Common myeloid progenitor, CD34-positive (primary cell): ENCODE data around the gene CUEDC1.

ENCODE experiments used
- CTCF ChIA-PET: fragments of 350-600 bp; sonication (Branson Sonifier 250); formaldehyde crosslinking; loops from one replicate; lab custom pipeline; 2021; ENCODE audit warnings: antibody characterized with exemption; lab: Charles Lee
- POLR2A ChIA-PET: fragments of 350-600 bp; sonication (Branson Sonifier 250); formaldehyde crosslinking; loops from one replicate; lab custom pipeline; 2021; ENCODE audit warnings: antibody characterized with exemption; lab: Charles Lee
- DNase-seq, 3 donors: peaks; one replicate each; pipeline versions ENCODE4 v3.0.0 to v3.0.0-alpha.2; 2013
- H3K27ac ChIP-seq, 2 experiments: 1 replicate in 1 of 2; 2 replicates in 1 of 2; pipeline ENCODE4 v1.7.0; 2013; ENCODE audit warnings: inconsistent platforms in 2 of 2, low read length in 2 of 2, mild to moderate bottlenecking in 2 of 2, low read depth in 1 of 2, moderate library complexity in 1 of 2; ENCODE audit not compliant: severe bottlenecking in 2 of 2, insufficient read depth in 1 of 2, poor library complexity in 1 of 2
- H3K27me3 ChIP-seq, 5 experiments: replicated peaks in 2 of 5; 1 replicate in 3 of 5; 2 replicates in 2 of 5; pipeline versions ENCODE4 v1.6.1 to v1.7.0; 2013; ENCODE audit warnings: low read length in 4 of 5, mild to moderate bottlenecking in 2 of 5, moderate library complexity in 2 of 5, inconsistent platforms in 1 of 5; ENCODE audit not compliant: insufficient read depth in 5 of 5, control insufficient read depth in 4 of 5
- H3K36me3 ChIP-seq, 4 experiments: 1 replicate in 2 of 4; 2 replicates in 2 of 4; pipeline versions ENCODE4 v1.6.1 to v1.7.0; 2013; ENCODE audit warnings: low read length in 3 of 4, control low read depth in 1 of 4, mild to moderate bottlenecking in 1 of 4; ENCODE audit not compliant: control insufficient read depth in 4 of 4, insufficient read depth in 4 of 4
- H3K4me1 ChIP-seq, 4 experiments: 1 replicate in 3 of 4; 2 replicates in 1 of 4; pipeline versions ENCODE4 v1.6.1 to v1.7.1; 2013; ENCODE audit warnings: low read length in 3 of 4, mild to moderate bottlenecking in 3 of 4, control low read depth in 1 of 4, inconsistent platforms in 1 of 4, moderate library complexity in 1 of 4; ENCODE audit not compliant: control insufficient read depth in 4 of 4, insufficient read depth in 4 of 4; ENCODE audit errors: control extremely low read depth in 1 of 4
- H3K4me3 ChIP-seq, 7 experiments: 1 replicate in 4 of 7; 2 replicates in 3 of 7; pipeline versions ENCODE4 v1.5.1 to v1.7.0; 2013; ENCODE audit warnings: mild to moderate bottlenecking in 7 of 7, low read length in 6 of 7, moderate library complexity in 6 of 7, inconsistent platforms in 2 of 7, low read depth in 2 of 7, control low read depth in 1 of 7; ENCODE audit not compliant: insufficient read depth in 4 of 7, control insufficient read depth in 1 of 7; ENCODE audit errors: extremely low read depth in 1 of 7
- H3K9me3 ChIP-seq, 5 experiments: 1 replicate in 4 of 5; 2 replicates in 1 of 5; pipeline versions ENCODE4 v1.6.1 to v1.7.1; 2013; ENCODE audit warnings: low read length in 4 of 5, mild to moderate bottlenecking in 2 of 5, inconsistent platforms in 1 of 5, low read depth in 1 of 5, moderate library complexity in 1 of 5; ENCODE audit not compliant: control insufficient read depth in 4 of 5, insufficient read depth in 2 of 5; ENCODE audit errors: control extremely low read depth in 1 of 5
- WGBS: methylation state at CpG from one replicate; pipeline ENCODE4 v1.1.5; 2013; ENCODE audit not compliant: insufficient coverage; 5-methylcytosine and 5-hydroxymethylcytosine counted together

The CUEDC1 gene

DNA sequence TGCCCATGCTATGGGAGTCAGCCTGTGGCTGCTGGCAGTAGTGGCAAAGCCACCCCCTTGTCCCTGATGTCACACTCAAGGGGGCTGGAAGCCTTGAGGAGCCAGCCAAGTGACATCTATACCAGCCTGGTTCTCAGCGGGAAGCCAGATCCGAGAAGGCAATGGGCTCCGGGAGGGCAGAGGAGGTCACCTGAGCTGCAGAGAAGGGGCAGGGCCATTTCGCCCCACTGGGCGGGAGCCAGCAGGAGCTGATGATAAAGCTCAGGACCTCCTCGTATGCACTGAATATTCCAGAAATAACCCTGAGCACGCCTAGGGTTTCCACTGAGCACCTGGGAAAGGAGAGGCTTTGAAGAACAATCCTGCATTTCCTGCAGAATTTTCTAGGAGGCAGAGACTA is 124.3 kb downstream of the CUEDC1 start:
- WGBS = 95% methylated on average over 7 of the region's 7 CpGs
- Histone ChIP-seq H3K4me3 (no peak overlapping the region), H3K4me1 (peaks cover 5 to 14% (median 10%) of the 10 kb centered on the region in 4 experiments), H3K27ac (no peak overlapping the region), H3K9me3 (no peaks in the 10 kb centered on the region), H3K36me3 (no peaks in the 10 kb centered on the region), H3K27me3 (no peaks in the 10 kb centered on the region)
- ChIA-PET POLR2A (no interaction called here), CTCF (interaction anchor here (3.6 kb wide), 1 partner anchor 702 kb away, joined by 17 read pairs; no protein-coding TSS in a partner anchor)
- DNase-seq = no peak

DNA sequence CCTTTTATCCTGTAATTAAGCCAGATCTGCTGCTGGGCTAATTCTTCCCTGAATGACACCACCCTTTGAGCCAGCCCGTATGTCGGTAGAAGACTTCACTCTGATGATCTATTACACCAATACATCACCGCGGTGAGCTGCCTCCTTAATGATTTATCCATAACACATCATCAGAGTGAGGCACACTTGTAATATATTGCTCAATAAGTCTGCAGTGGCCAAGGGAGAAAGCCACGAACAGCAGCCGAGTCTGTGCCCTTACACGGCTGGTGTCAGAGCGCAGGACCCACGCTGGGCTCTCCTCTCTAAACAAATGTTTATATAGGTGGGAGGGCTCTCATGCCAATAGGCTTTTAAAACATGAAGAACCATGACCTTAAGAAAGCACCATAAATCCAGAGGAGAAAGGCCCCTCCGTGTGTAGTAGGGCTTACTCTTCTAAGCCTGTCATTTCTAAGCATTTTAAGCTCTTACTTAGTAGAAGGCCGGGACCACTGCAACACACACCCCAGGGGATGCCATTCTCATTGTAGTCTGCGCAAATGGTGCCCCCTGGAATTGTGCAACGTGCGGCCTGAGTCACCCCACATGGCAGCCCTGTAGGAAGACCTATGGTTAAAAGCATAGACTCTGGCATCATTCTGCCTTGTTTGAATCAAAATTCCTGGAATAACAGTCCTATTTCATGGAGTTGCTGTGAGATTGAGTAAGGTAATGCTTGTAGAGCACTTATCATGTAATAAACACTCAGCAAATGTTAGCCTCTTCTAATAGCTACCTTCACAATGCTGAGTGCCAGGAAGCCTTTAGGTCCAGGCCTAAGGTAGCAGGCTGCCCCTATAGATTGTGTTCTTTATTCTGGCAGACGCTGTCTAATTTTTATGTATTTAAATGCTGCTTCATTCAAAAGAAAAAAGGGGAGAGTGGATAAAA is 131.5 kb downstream of the CUEDC1 start:
- no peaks in the 10 kb centered on the region for H3K36me3 ChIP-seq
- DNase-seq = no peak
- H3K27ac ChIP-seq = no peak overlapping the region
- H3K4me3 ChIP-seq = no peak overlapping the region
- no peaks in the 10 kb centered on the region for H3K4me1 ChIP-seq
- H3K27me3 ChIP-seq = peaks cover 0 to 3% (median 0%) of the 10 kb centered on the region in 5 experiments
- ChIA-PET CTCF (interaction anchor here (2.3 kb wide), 1 partner anchor 10 kb away, joined by 10 read pairs; no protein-coding TSS in a partner anchor), POLR2A (no interaction called here)
- 89% methylated on average over 14 of the region's 15 CpGs for WGBS
- H3K9me3 ChIP-seq = no peaks in the 10 kb centered on the region

DNA sequence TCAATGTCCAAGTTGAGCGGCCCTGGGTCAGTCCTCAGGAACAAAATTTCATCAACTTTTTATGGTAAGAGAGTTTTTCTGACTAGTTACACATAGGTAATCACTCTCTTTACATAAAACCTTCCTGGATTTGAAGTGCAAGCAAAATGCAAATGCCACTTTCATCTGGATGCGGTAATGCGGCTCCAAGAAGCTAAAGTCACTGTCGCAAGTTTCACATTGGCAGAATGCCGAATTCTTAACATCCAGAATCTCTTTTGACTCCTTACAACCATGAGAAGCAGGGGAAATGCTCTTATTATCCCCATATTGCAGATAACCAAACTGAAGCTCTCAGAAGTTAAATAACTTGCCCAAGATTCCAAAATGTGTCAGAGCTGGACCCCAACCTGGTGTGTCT is 135.3 kb downstream of the CUEDC1 start:
- H3K27me3 ChIP-seq = peaks cover 0 to 4% (median 2%) of the 10 kb centered on the region in 5 experiments
- no peaks in the 10 kb centered on the region for H3K9me3 ChIP-seq
- H3K36me3 ChIP-seq = no peaks in the 10 kb centered on the region
- no peak for DNase-seq
- no peaks in the 10 kb centered on the region for H3K4me1 ChIP-seq
- no peak overlapping the region for H3K4me3 ChIP-seq
- CTCF ChIA-PET = interaction anchor here (1.5 to 8.9 kb wide), 2 partner anchors 8 to 14 kb away, joined by 5 to 49 read pairs; no protein-coding TSS in a partner anchor
- no peak overlapping the region for H3K27ac ChIP-seq
- POLR2A ChIA-PET = no interaction called here
- 97% methylated on average over 4 of the region's 5 CpGs for WGBS

DNA sequence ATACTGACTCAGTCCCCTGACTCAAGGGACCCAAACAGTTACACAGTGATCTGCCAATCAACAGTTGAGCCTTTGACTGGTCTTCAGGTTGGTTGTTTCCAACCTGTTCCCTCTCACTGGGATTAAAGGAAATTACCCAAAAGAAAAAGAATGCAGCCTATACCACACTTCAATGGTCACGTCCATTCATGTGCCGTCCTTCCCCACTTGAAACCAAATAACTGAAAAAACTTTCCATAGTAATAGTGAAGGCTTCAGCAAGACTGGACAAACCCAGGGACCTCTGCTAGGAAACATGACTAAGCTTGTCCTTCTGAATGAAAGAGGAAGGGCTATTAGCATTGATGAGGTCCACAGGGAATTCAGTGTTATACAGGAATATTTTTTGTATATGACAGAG is 135.9 kb downstream of the CUEDC1 start:
- no CpG with 5 or more reads among the region's 2 CpGs for WGBS
- no peak for DNase-seq
- ChIA-PET POLR2A (no interaction called here), CTCF (interaction anchor here (8.9 kb wide), 1 partner anchor 14 kb away, joined by 49 read pairs; no protein-coding TSS in a partner anchor)
- Histone ChIP-seq H3K36me3 (no peaks in the 10 kb centered on the region), H3K4me3 (no peak overlapping the region), H3K9me3 (no peaks in the 10 kb centered on the region), H3K27me3 (peaks cover 0 to 4% (median 2%) of the 10 kb centered on the region in 5 experiments), H3K27ac (no peak overlapping the region), H3K4me1 (no peaks in the 10 kb centered on the region)

GRCh38 chr17:57818066-57818465 is 137.1 kb downstream of the CUEDC1 start:
- WGBS = 87% methylated on average over 9 of the region's 9 CpGs
- POLR2A ChIA-PET = no interaction called here
- no peak for DNase-seq
- no peaks in the 10 kb centered on the region for H3K9me3 ChIP-seq
- H3K36me3 ChIP-seq = no peaks in the 10 kb centered on the region
- peaks cover 0 to 4% (median 2%) of the 10 kb centered on the region in 5 experiments for H3K27me3 ChIP-seq
- CTCF ChIA-PET = interaction anchor here (0.6 to 8.9 kb wide), 5 partner anchors 11 to 129 kb away, joined by 3 to 49 read pairs (median 6); no protein-coding TSS in a partner anchor
- no peak overlapping the region for H3K27ac ChIP-seq
- H3K4me1 ChIP-seq = no peaks in the 10 kb centered on the region
- H3K4me3 ChIP-seq = no peak overlapping the region

DNA sequence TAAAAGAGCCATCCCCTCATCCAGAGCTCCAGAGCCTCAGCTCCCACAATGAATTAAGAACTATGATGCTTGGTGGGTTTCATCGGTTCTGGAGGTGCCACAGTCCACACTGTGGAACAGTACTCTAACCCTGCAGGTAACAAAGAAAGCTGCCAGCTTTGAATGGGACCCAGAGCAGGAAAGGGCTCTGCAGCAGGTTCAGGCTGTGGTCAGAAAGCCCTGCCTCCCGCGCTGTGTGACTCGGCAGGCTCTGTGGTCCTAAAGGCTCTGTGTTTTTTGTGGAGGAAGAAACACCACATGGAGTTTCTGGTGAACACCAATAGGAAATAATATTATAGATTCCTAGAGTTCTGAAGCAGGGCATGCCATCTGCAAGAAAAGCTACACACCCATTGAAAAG is 137.9 kb downstream of the CUEDC1 start:
- DNase-seq = no peak
- ChIA-PET CTCF (interaction anchor here (0.6 to 8.9 kb wide), 7 partner anchors 12 to 704 kb away, joined by 3 to 49 read pairs (median 4); no protein-coding TSS in a partner anchor), POLR2A (no interaction called here)
- WGBS = 71% methylated on average over 4 of the region's 4 CpGs
- Histone ChIP-seq H3K27me3 (peaks cover 0 to 4% (median 2%) of the 10 kb centered on the region in 5 experiments), H3K4me3 (no peak overlapping the region), H3K36me3 (no peaks in the 10 kb centered on the region), H3K4me1 (peaks cover 0 to 8% (median 0%) of the 10 kb centered on the region in 4 experiments), H3K9me3 (no peaks in the 10 kb centered on the region), H3K27ac (no peak overlapping the region)

DNA sequence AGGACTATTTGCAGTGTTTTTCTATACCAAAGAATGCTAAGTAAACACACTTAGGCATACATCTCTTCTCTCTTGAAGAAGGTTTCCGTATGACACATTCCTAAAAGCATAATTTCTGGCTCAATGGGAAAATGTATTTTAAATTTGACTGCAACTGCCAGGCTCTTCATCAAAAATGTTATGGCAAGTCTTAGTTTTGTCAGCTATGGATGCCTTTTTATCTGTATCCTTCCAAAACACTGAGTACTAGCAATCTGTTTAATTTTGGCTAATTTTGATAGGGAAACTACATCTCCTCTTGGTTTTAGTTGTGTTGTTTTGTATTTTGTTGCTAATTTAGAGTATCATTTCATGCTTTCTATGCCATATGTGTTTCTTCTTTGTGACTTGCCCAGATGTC is 140.8 kb downstream of the CUEDC1 start:
- POLR2A ChIA-PET = no interaction called here
- Histone ChIP-seq H3K27me3 (peaks cover 0 to 10% (median 3%) of the 10 kb centered on the region in 5 experiments), H3K4me1 (peaks cover 0 to 31% (median 18%) of the 10 kb centered on the region in 4 experiments), H3K9me3 (no peaks in the 10 kb centered on the region), H3K36me3 (no peaks in the 10 kb centered on the region), H3K4me3 (no peak overlapping the region), H3K27ac (no peak overlapping the region)
- DNase-seq = no peak
- WGBS = no CpG with 5 or more reads among the region's 1 CpG
- CTCF ChIA-PET = interaction anchor here (8.9 kb wide), 1 partner anchor 19 kb away, joined by 49 read pairs; no protein-coding TSS in a partner anchor
